ENCODE data around the gene MISP. TPM values are rescaled to one million over a fixed set of nuclear protein-coding genes. Genes with fewer than 3 reads are reported as not detected.

The MISP gene
- total RNA-seq, 1 experiment from 2014 or later, result 0.70 TPM

- TF ChIP-seq, protein P1, sequence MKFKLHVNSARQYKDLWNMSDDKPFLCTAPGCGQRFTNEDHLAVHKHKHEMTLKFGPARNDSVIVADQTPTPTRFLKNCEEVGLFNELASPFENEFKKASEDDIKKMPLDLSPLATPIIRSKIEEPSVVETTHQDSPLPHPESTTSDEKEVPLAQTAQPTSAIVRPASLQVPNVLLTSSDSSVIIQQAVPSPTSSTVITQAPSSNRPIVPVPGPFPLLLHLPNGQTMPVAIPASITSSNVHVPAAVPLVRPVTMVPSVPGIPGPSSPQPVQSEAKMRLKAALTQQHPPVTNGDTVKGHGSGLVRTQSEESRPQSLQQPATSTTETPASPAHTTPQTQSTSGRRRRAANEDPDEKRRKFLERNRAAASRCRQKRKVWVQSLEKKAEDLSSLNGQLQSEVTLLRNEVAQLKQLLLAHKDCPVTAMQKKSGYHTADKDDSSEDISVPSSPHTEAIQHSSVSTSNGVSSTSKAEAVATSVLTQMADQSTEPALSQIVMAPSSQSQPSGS (CRISPR knock-in tag; IDR thresholded peaks at IDR 0.05; ENCODE audit: borderline replicate concordance, low read depth), result no peak
- TF ChIP-seq GABPB1 (CRISPR knock-in tag; IDR thresholded peaks at IDR 0.05) (peak; percentile 81), E2F4 (CRISPR knock-in tag; IDR thresholded peaks at IDR 0.05; ENCODE audit: borderline replicate concordance, low read depth) (no peak), NR1H2 (CRISPR knock-in tag; IDR thresholded peaks at IDR 0.05) (no peak), ZNF512 (CRISPR knock-in tag; IDR thresholded peaks at IDR 0.05; ENCODE audit: borderline replicate concordance) (no peak)
Observed at GRCh38 chr19:778910-779653, 28.2 kb downstream of the MISP start (continued).

- ChIA-PET POLR2A (interaction anchor here (0.6 kb wide), 1 partner anchor 85 kb away, joined by 3 read pairs; no protein-coding TSS in a partner anchor), CTCF (interaction anchor here (1.8 kb wide), 1 partner anchor 8 kb away, joined by 9 read pairs; no protein-coding TSS in a partner anchor)
- H3K27ac Mint-ChIP-seq, result no peak overlapping the region
- DNase-seq (ENCODE audit: low spot score), result no peak
- H3K4me3 Mint-ChIP-seq, result no peak overlapping the region
- H3K4me1 Mint-ChIP-seq, result peaks cover 24% of the 10 kb centered on the region
- H3K36me3 Mint-ChIP-seq, result no peaks in the 10 kb centered on the region
- H3K27me3 Mint-ChIP-seq (ENCODE audit: low read depth), result no peaks in the 10 kb centered on the region
- no peaks in the 10 kb centered on the region for H3K9me3 Mint-ChIP-seq
- no peak for ATAC-seq
- TF ChIP-seq RELA (CRISPR knock-in tag; IDR thresholded peaks at IDR 0.05; ENCODE audit: borderline replicate concordance) (no peak), MYBL2 (CRISPR knock-in tag; IDR thresholded peaks at IDR 0.05) (no peak), ELF4 (CRISPR knock-in tag; IDR thresholded peaks at IDR 0.05; ENCODE audit: low read depth) (no peak), ZNF512 (CRISPR knock-in tag; IDR thresholded peaks at IDR 0.05; ENCODE audit: borderline replicate concordance) (no peak)
Observed at GRCh38 chr19:780935-781334, 30.0 kb downstream of the MISP start.

DNA sequence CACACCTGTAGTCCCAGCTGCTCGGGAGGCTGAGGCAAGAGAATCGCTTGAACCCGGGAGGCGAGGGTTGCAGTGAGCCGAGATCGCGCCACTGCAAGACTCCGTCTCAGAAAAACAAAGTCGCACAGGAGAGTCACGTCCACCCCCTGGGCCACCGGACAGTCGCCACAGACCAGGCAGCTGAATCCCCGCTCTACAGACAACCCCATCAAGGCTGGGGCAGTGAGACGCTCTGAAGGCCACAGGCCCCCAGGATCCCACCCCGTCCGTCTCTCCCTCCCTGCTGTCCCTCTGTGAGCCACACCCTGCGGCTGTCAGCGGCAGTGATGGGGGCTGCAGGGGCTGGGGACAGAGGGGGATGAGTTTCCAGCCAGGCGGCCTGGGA, 30.9 kb downstream of the MISP start:
- no peak; the same call in 1 of the 2 replicates for ATAC-seq
- Mint-ChIP-seq H3K9me3 (no peaks in the 10 kb centered on the region), H3K4me3 (peak overlapping the region; percentile 55; the same call in 1 of the 2 replicates), H3K4me1 (peaks cover 24% of the 10 kb centered on the region), H3K27ac (peak overlapping the region; percentile 96; the same call in 1 of the 2 replicates), H3K36me3 (no peaks in the 10 kb centered on the region), H3K27me3 (ENCODE audit: low read depth) (no peaks in the 10 kb centered on the region)
- POLR2A ChIA-PET, result interaction anchor here (1.4 kb wide), 1 partner anchor 17 kb away, joined by 4 read pairs; no protein-coding TSS in a partner anchor
- no peak for DNase-seq (ENCODE audit: low spot score)
- CTCF ChIA-PET, result interaction anchor here (0.6 to 1.8 kb wide), 3 partner anchors 9 to 75 kb away, joined by 3 to 9 read pairs (median 6); no protein-coding TSS in a partner anchor
- TF ChIP-seq FOXP1 (CRISPR knock-in tag; IDR thresholded peaks at IDR 0.05; ENCODE audit: borderline replicate concordance) (no peak), PRDM15 (CRISPR knock-in tag; IDR thresholded peaks at IDR 0.05) (no peak), ZNF138 (CRISPR knock-in tag; conservative IDR thresholded peaks at IDR 0.05) (no peak), HMGA2 (CRISPR knock-in tag; IDR thresholded peaks at IDR 0.05) (no peak), CREB1 (CRISPR knock-in tag; IDR thresholded peaks at IDR 0.05) (no peak), PREB (CRISPR knock-in tag; IDR thresholded peaks at IDR 0.05; ENCODE audit: borderline replicate concordance) (no peak)
- TF ChIP-seq, protein P1 (CRISPR knock-in tag; IDR thresholded peaks at IDR 0.05; ENCODE audit: borderline replicate concordance, low read depth), result no peak
- TF ChIP-seq, protein P2, sequence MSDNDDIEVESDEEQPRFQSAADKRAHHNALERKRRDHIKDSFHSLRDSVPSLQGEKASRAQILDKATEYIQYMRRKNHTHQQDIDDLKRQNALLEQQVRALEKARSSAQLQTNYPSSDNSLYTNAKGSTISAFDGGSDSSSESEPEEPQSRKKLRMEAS (CRISPR knock-in tag; IDR thresholded peaks at IDR 0.05), result no peak
